K562 (cell line): ENCODE data around the gene SRI. TPM values are rescaled to one million over a fixed set of nuclear protein-coding genes. Genes with fewer than 3 reads are reported as not detected.

ENCODE experiments used
- ATAC-seq: fragments of 200-7000 bp; cut with Tn5 transposase; 3 replicates; pipeline ENCODE4 v1.9.1; 2020; ENCODE audit warnings: moderate library complexity
- BruUV-seq: library from RNA; stranded (reverse); fragments of 400-500 nt; replicated peaks from 2 replicates; lab custom pipeline; 2021; lab: Mats Ljungman, UMichigan
- CTCF ChIA-PET: fragments of 300-600 bp; formaldehyde crosslinking; extraction: SDS; loops from one replicate; lab custom pipeline; 2021; ENCODE audit warnings: low intra/inter-chr PET ratio; lab: Yijun Ruan, JAX
- POLR2A ChIA-PET: fragments of 300-600, 350-650 bp; sonication (Branson Sonifier 250); formaldehyde crosslinking; extraction: SDS; loops from one replicate; lab custom pipeline; 2021; ENCODE audit warnings: antibody characterized with exemption, inconsistent platforms; lab: Yijun Ruan, JAX
- DNase-seq, 4 experiments: peaks; one replicate each; pipeline versions ENCODE4 v3.0.0 to v3.0.0-alpha.2; 2011 to 2018; ENCODE audit warnings: low spot score in 3 of 4, mixed read lengths in 3 of 4; ENCODE audit errors: extremely low read depth in 1 of 4
- FAIRE-seq: peaks from 2 replicates; lab custom pipeline; 2011; peaks lifted over from hg19 to GRCh38; lab: Jason Lieb, UNC
- H2AFZ ChIP-seq: 2 replicates; pipeline ENCODE4 v1.6.0; 2011; ENCODE audit warnings: low read depth, low read length, control low read depth, inconsistent platforms
- H3K27ac ChIP-seq: fragments of 200-600 bp; 3 replicates; pipeline ENCODE4 v1.8.0; 2011; ENCODE audit warnings: low read depth, mild to moderate bottlenecking, control low read depth, inconsistent platforms, low read length, moderate library complexity, mixed read lengths; ENCODE audit errors: extremely low read depth
- H3K27me3 ChIP-seq, 2 experiments: fragments of 300-600 bp in 1 of 2; 2 replicates in 1 of 2; 3 replicates in 1 of 2; pipeline versions ENCODE4 v1.6.0 to v1.8.0; 2011; ENCODE audit warnings: inconsistent platforms in 2 of 2, low read length in 2 of 2, mild to moderate bottlenecking in 1 of 2, mixed read lengths in 1 of 2, moderate library complexity in 1 of 2; ENCODE audit not compliant: control insufficient read depth in 2 of 2, insufficient read depth in 2 of 2
- H3K36me3 ChIP-seq: fragments of 300-600 bp; 3 replicates; pipeline ENCODE4 v1.8.0; 2011; ENCODE audit warnings: mild to moderate bottlenecking, low read length, inconsistent platforms; ENCODE audit not compliant: control insufficient read depth, insufficient read depth
- H3K4me1 ChIP-seq, 2 experiments: fragments of 200-600 bp in 1 of 2; replicated peaks in 1 of 2; 2 replicates in 1 of 2; 3 replicates in 1 of 2; pipeline versions ENCODE4 v1.5.1 to v1.8.0; 2011; ENCODE audit warnings: inconsistent platforms in 2 of 2, low read length in 2 of 2, mild to moderate bottlenecking in 1 of 2, mixed read lengths in 1 of 2, moderate library complexity in 1 of 2; ENCODE audit not compliant: control insufficient read depth in 2 of 2, insufficient read depth in 2 of 2
- H3K4me2 ChIP-seq: 2 replicates; pipeline ENCODE4 v1.6.1; 2011; ENCODE audit warnings: low read length, control low read depth, inconsistent platforms, mixed read lengths; ENCODE audit not compliant: insufficient read depth
- H3K4me3 ChIP-seq: fragments of 200-600 bp; sonication (generic), shearing (Covaris generic); 2 replicates; pipeline ENCODE4 v1.5.1; 2016; ENCODE audit warnings: control low read depth, inconsistent platforms
- H3K79me2 ChIP-seq: fragments of 200-600 bp; 3 replicates; pipeline ENCODE4 v1.8.0; 2011; ENCODE audit warnings: low read length, inconsistent platforms; ENCODE audit not compliant: control insufficient read depth, insufficient read depth
- H3K9ac ChIP-seq, 2 experiments: 2 replicates each; pipeline versions ENCODE4 v1.6.0 to v1.6.1; 2011; ENCODE audit warnings: low read depth in 2 of 2, low read length in 2 of 2, control low read depth in 1 of 2, inconsistent platforms in 1 of 2, mild to moderate bottlenecking in 1 of 2, mixed read lengths in 1 of 2; ENCODE audit not compliant: insufficient read depth in 1 of 2
- H3K9me1 ChIP-seq: one replicate; pipeline ENCODE4 v1.6.0; 2011; ENCODE audit warnings: inconsistent platforms, mild to moderate bottlenecking, low read length, moderate library complexity; ENCODE audit not compliant: control insufficient read depth, insufficient read depth
- H3K9me3 ChIP-seq: replicated peaks from 2 replicates; pipeline ENCODE4 v1.5.1; 2011; ENCODE audit warnings: low read depth, low read length, inconsistent platforms; ENCODE audit not compliant: control insufficient read depth, insufficient read depth
- H4K20me1 ChIP-seq: replicated peaks from 2 replicates; pipeline ENCODE4 v1.6.1; 2011; ENCODE audit warnings: low read length, inconsistent platforms, mixed read lengths; ENCODE audit not compliant: control insufficient read depth, insufficient read depth
- ADNP ChIP-seq: fragments of 200-800 bp; sonication (Bioruptor generic); IDR thresholded peaks from 2 replicates; pipeline ENCODE4 v1.6.1; 2016; ENCODE audit warnings: missing genetic modification characterization, missing compliant biosample characterization
- ARID1B ChIP-seq: fragments of 450-650 bp; IDR thresholded peaks from 2 replicates; pipeline ENCODE4 v1.6.1; 2016; ENCODE audit warnings: antibody characterized with exemption, mild to moderate bottlenecking, inconsistent platforms
- ARID3A ChIP-seq: IDR thresholded peaks from 2 replicates; pipeline ENCODE4 v1.6.1; 2012; ENCODE audit warnings: low read depth, low read length, improper control_type of control experiment, borderline replicate concordance
- CBX5 ChIP-seq: IDR thresholded peaks from 2 replicates; pipeline ENCODE4 v1.6.1; 2014; ENCODE audit warnings: low read depth, borderline replicate concordance
- HEY1 ChIP-seq: fragments of 250-450 bp; sonication (Bioruptor Pico); IDR thresholded peaks from 2 replicates; pipeline ENCODE4 v1.5.0; 2020; ENCODE audit warnings: mild to moderate bottlenecking, moderate library complexity, borderline replicate concordance
- MAFG ChIP-seq: fragments of 450-650 bp; conservative IDR thresholded peaks from 2 replicates; pipeline ENCODE4 v1.6.1; 2016; ENCODE audit warnings: missing genetic modification characterization, missing compliant biosample characterization
- NBN ChIP-seq: fragments of 450-650 bp; IDR thresholded peaks from 2 replicates; pipeline ENCODE4 v1.6.1; 2016; ENCODE audit warnings: low read depth, mild to moderate bottlenecking
- NFRKB ChIP-seq: fragments of 450-650 bp; IDR thresholded peaks from 2 replicates; pipeline ENCODE4 v1.6.1; 2016; ENCODE audit warnings: low read depth
- PHB ChIP-seq: fragments of 250-450 bp; sonication (Bioruptor Pico); IDR thresholded peaks from 2 replicates; pipeline ENCODE4 v1.5.0; 2021
- PML ChIP-seq: IDR thresholded peaks from 2 replicates; pipeline ENCODE4 v1.6.1; 2012; ENCODE audit warnings: low read length, inconsistent platforms
- POLR3A ChIP-seq: IDR thresholded peaks from 2 replicates; pipeline ENCODE4 v1.6.1; 2011; ENCODE audit warnings: borderline replicate concordance, mild to moderate bottlenecking, moderate library complexity; ENCODE audit not compliant: insufficient read length, insufficient read depth; ENCODE audit errors: extremely low read depth
- PTBP1 ChIP-seq: fragments of 200-400 bp; formaldehyde crosslinking; IDR thresholded peaks from 2 replicates; pipeline ENCODE4 v1.6.1; 2017; ENCODE audit warnings: low read depth, low read length
- SNAPC5 ChIP-seq: fragments of 250-450 bp; sonication (Bioruptor Pico); IDR thresholded peaks from 2 replicates; pipeline ENCODE4 v1.8.0; 2021; ENCODE audit warnings: moderate library complexity, mild to moderate bottlenecking, inconsistent platforms
- TAF9B ChIP-seq: fragments of 450-650 bp; IDR thresholded peaks from 2 replicates; pipeline ENCODE4 v1.6.1; 2018; ENCODE audit warnings: mild to moderate bottlenecking; ENCODE audit not compliant: partially characterized antibody
- ZNF12 ChIP-seq: sonication (generic); formaldehyde crosslinking; IDR thresholded peaks from 2 replicates; pipeline ENCODE4 v1.4.0; 2020; ENCODE audit warnings: mild to moderate bottlenecking, missing genetic modification reagents
- ZNF707 ChIP-seq: fragments of 250-450 bp; sonication (Bioruptor Pico); conservative IDR thresholded peaks from 2 replicates; pipeline ENCODE4 v1.8.0; 2022; ENCODE audit warnings: inconsistent platforms, mild to moderate bottlenecking, moderate library complexity
- ZNF77 ChIP-seq: fragments of 250-450 bp; sonication (Bioruptor Pico); IDR thresholded peaks from 2 replicates; pipeline ENCODE4 v1.5.0; 2020
- WGBS: fragments of 100-300 bp; shearing (Covaris generic); methylation state at CpG from one replicate; pipeline ENCODE4 v1.1.6; 2016; ENCODE audit warnings: low coverage, mixed read lengths; ENCODE audit not compliant: insufficient coverage; ENCODE audit errors: missing lambda C conversion rate; 5-methylcytosine and 5-hydroxymethylcytosine counted together
- in situ Hi-C: fragments of 300-500 bp; cut with MboI; formaldehyde crosslinking; loops from 4 replicates; pipeline ENCODE4 v1.15.0; 2018; ENCODE audit warnings: inconsistent platforms, mixed read lengths
- intact Hi-C: fragments of 100-400 bp; cut with micrococcal nuclease; formaldehyde crosslinking; loops from 2 replicates; pipeline ENCODE4 v1.14.2; 2022
- polyA plus RNA-seq, 8 experiments: library from polyadenylated mRNA; depleted of rRNA in 4 of 8; stranded (reverse) in 5 of 8; unstranded in 3 of 8; fragments of >200 nt; fragmentation: Nextera tagmentation in 2 of 8; fragmentation: Illumina TruSeq in 1 of 8; extraction: Ambion mirVana in 2 of 8; extraction: Trizol in 1 of 8; gene quantifications; 2 replicates each; pipeline versions ENCODE4 v1.2.1 to v1.2.3, GENCODE V29; 2011 to 2014; ENCODE audit warnings: inconsistent platforms in 1 of 8, missing spikeins in 1 of 8
- total RNA-seq, 7 experiments: library from RNA; depleted of rRNA in 6 of 7; stranded (reverse); fragments of >200 nt in 6 of 7; fragmentation: Illumina TruSeq in 2 of 7; extraction: Trizol in 2 of 7; gene quantifications; 2 replicates each; pipeline versions ENCODE4 v1.2.1 to v1.2.3, GENCODE V29; 2011 to 2021; ENCODE audit warnings: low replicate concordance in 1 of 7
- TF ChIP-seq, protein P1 (sequence below): sonication (generic); IDR thresholded peaks from 2 replicates; pipeline ENCODE4 v1.6.1; 2016

The SRI gene
- total and polyA plus RNA-seq, 9 of the 15 experiments (the other 6 are each of a cell fraction or from before 2014, with no cell fraction given), result 56.4 to 158 (median 119) TPM

DNA sequence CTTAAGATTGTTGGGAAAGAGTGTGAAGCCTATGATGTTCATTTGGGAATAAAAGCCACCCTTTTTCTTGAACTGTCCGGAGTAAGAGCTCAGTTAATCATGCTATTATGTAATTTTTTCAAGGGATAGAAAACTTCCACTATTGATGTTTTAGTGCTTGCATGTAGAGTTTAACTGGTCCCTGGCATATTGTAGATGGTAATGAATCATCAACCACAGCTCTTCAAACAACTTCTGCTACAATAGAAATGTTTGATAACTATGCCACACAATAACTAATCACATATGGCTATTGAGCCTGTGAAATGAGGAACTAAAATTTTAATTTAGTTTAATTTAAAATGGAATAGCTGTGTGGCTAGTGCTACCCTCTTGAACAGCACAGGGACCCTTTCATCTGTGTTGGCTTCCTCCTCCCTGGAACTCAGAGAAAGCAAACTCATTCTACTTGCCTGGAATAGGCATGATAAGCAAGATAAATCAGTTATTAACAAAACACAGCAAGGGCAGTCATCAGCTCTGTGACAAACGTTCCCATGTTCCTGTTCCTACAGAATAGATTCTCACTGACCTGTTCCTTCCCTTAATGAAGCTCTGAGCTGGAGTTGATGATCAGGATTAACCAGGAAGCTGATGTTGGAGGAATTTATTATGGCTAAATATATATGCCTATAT is 4.9 kb upstream of the SRI start:
- FAIRE-seq, result no peak
- BruUV-seq, result no TSS peak
- DNase-seq, result no peak
- H4K20me1 ChIP-seq, result no peaks in the 10 kb centered on the region
- no peak for ATAC-seq
- peaks cover 0 to 9% of the 10 kb centered on the region in 2 experiments; a peak in 2 of 5 replicates for H3K4me1 ChIP-seq
- intact Hi-C loops, result no loop called here
- H3K4me2 ChIP-seq, result no peak overlapping the region
- ChIA-PET POLR2A (interaction anchor here (0.5 to 1.6 kb wide), 2 partner anchors 11 to 16 kb away, joined by 3 read pairs; no protein-coding TSS in a partner anchor), CTCF (no interaction called here)
- H2AFZ ChIP-seq, result no peak overlapping the region
- no peak overlapping the region for H3K27ac ChIP-seq
- no peaks in the 10 kb centered on the region for H3K36me3 ChIP-seq
- no peaks in the 10 kb centered on the region for H3K9me3 ChIP-seq
- no peak overlapping the region for H3K4me3 ChIP-seq
- H3K9me1 ChIP-seq, result no peaks in the 10 kb centered on the region
- in situ Hi-C loops, result loop anchor here (25.0 kb wide), 1 partner anchor 1913 kb away; no protein-coding TSS in a partner anchor
- H3K79me2 ChIP-seq, result peaks cover under 1% of the 10 kb centered on the region
- H3K9ac ChIP-seq, result no peak overlapping the region
- WGBS, result 0% methylated on average over 2 of the region's 2 CpGs
- no peaks in the 10 kb centered on the region for H3K27me3 ChIP-seq
- TF ChIP-seq ZNF12 (CRISPR knock-in tag), result no peak
- TF ChIP-seq ADNP, result no peak
- no peak for TF ChIP-seq NFRKB
- no peak for TF ChIP-seq PTBP1
- TF ChIP-seq PHB (CRISPR knock-in tag), result no peak
- peak; percentile 44 for TF ChIP-seq MAFG (tag)
- no peak for TF ChIP-seq CBX5
- 0 out of 2 replicates have a peak, but pooled peaks have one; percentile 49 for TF ChIP-seq ARID3A
- no peak for TF ChIP-seq PML
- TF ChIP-seq SNAPC5 (CRISPR knock-in tag), result no peak
- TF ChIP-seq ZNF77, result no peak
- TF ChIP-seq TAF9B, result no peak
- TF ChIP-seq POLR3A, result no peak
- TF ChIP-seq NBN, result no peak
- no peak for TF ChIP-seq ZNF707
- TF ChIP-seq, protein P1, sequence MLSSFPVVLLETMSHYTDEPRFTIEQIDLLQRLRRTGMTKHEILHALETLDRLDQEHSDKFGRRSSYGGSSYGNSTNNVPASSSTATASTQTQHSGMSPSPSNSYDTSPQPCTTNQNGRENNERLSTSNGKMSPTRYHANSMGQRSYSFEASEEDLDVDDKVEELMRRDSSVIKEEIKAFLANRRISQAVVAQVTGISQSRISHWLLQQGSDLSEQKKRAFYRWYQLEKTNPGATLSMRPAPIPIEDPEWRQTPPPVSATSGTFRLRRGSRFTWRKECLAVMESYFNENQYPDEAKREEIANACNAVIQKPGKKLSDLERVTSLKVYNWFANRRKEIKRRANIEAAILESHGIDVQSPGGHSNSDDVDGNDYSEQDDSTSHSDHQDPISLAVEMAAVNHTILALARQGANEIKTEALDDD, result 0 out of 2 replicates have a peak, but pooled peaks have one; percentile 14
- TF ChIP-seq HEY1 (CRISPR knock-in tag), result no peak
- TF ChIP-seq ARID1B, result peak; percentile 37
